ENCODE data around the gene PCLAF.
"Not testable (repeated sequence)": the region's sequence is repeated elsewhere in the genome, so short reads cannot be mapped to it uniquely, and the experiment has no call there.

The PCLAF gene

DNA sequence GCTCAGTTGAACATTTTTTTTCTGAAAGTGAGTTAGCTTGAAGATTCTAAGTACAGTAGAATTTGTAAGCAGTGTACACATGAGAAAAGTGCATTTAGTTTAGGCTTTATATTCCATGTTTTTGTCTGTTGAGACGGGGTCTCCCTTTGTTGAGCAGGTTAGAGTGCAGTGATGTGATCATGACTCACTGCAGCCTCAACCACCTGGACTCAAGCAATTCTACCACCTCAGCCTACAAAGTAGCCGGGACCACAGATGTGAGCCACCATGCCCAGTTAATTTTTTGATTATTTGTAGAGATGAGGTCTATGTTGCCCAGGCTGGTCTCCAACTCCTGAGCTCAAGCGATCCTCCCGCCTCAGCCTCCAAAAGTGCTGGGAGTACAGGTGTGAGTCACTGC, 20.0 kb downstream of the PCLAF start:
- DNase-seq (ENCODE audit: low spot score), result no peak

GRCh38 chr15:64356710-64357040, 24.6 kb downstream of the PCLAF start:
- no peak for DNase-seq (ENCODE audit: low spot score)

GRCh38 chr15:64355944-64356709, 25.1 kb downstream of the PCLAF start, which contains the start of gene CSNK1G1:
CSNK1G1 (minus strand) TSS chr15:64356173; CDS start chr15:64300499, 55,674 bp downstream.
- DNase-seq (ENCODE audit: low spot score), result peak; percentile 98

- DNase-seq (ENCODE audit: low spot score), result peak; percentile 10
These were observed 25.8 kb downstream of the PCLAF start for GRCh38 chr15:64355348-64355943.

- no peak for DNase-seq (ENCODE audit: low spot score)
These were observed 26.4 kb downstream of the PCLAF start for GRCh38 chr15:64354688-64355344.

DNA sequence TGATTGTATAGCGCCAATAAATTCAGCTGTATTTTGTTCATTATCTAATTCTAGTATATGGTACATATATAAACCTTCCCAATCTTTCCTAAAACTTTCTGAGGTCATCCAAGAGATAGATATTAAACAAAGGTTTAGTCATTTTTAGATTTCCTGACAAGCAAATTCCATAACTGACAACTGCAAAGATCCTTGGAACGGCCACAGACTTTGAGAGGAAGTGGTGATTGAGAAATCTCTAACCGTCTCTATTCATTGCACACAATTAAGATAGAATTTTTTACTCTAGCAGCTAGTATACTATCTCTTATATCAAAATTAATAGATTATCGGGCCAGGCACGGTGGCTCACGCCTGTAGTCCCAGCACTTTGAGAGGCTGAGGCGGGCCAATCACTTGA, 30.0 kb downstream of the PCLAF start:
- no peak for DNase-seq (ENCODE audit: low spot score)

DNA sequence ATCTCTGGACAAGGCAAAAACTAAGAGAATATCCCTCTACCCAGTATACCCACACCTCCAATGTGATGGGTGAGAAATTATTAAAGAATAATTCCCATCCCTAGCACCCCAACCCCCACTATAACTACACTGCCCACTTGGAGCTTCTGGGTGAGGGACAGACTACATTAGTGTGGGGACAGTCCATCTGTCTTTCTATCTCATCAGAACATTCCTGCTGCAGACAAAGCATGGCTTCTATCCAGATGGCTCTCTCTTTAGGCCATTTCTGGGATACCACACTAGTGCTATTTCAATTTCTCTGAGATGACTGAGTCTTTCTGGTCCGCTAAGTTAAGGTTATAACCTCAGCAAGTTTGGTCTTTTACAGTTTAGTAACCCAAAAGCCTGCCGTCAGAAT, 31.9 kb downstream of the PCLAF start:
- DNase-seq (ENCODE audit: low spot score), result no peak

DNA sequence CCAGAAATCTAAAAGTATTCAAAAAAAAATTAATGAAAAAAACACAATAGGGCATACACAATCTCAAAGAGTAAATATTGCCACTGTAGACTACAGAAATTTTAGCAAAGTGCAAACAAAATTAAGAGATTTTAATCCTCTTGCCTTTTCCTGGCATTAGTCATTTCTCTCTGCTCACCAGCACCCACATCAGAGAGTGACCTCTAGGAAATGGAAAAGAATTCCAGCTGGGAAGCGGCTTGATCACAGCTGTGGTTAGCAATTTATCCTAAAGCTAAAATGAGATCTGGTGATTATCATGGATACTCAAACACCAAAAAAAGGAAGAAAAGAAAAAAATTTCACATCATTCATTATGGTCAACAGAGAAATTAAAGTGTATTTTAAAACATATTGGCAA, 32.8 kb downstream of the PCLAF start:
- no peak for DNase-seq (ENCODE audit: low spot score)

- DNase-seq (ENCODE audit: low spot score), result not testable (repeated sequence)
These were observed 35.0 kb downstream of the PCLAF start for GRCh38 chr15:64346242-64346641.

DNA sequence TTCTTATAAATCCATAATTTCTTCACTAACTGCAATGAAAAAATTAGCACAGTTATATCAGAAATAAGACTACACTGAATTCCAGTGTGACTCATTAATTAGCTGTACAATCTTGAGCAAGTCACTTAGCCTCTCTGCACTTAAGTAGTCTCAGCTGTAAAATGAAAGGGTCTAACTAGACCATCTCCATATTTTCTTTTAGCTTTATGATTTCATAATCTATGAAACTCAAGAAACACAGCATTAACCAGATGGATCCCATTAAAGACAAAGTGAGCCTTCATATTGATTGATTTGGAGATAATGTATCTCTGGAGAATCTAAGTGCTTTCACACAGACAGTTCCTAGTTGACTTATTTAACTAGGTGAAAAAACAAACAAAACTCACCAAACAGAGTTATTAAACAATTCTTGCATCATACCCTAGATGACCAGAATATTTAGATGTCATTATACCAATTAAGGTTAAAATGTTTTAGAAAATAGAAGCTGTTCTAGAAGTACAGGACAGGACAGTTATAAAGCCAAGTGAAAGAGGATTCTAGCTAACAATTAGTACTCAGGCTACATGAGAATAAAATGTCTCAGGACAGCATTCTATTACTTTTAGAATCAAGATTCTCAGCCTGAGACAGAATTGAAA, 36.5 kb downstream of the PCLAF start:
- DNase-seq (ENCODE audit: low spot score), result no peak

DNA sequence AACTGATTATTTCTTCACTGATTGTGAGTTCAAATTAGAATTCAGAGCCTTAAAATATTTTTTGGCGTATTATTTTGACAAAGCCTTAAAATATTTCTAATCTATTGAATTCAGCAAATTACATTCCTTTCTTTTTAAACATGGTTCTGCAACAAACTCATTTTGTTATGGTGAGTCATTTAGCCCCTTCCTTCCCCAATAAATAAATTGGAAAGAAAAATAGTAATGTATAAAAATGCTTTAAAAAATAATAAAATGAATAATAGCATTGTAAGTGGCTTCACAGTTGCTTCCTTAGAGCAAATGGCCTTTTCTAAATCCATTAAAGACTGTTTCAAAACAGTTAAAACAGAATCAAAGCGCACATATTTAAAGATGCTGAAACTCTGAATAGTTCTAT, 37.4 kb downstream of the PCLAF start:
- no peak for DNase-seq (ENCODE audit: low spot score)

DNA sequence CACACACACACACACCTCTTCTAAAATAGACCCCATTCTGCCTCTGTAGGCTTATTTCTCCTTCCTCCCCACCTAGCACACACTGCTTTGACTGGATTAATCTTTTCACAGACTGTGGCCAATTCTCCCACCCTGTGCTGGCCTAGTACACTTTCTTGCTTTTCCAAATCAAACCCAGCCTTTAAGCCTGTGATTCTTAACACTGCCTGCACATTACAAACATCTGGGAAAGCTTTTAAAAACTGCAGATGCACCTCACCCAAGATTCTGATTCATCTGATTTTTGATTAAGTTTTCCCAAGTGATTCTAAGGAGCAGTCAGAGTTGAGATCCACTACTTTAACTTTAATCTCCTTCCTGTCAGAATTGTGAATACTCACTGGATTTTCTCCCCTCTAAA, 38.0 kb downstream of the PCLAF start:
- DNase-seq (ENCODE audit: low spot score), result no peak

DNA sequence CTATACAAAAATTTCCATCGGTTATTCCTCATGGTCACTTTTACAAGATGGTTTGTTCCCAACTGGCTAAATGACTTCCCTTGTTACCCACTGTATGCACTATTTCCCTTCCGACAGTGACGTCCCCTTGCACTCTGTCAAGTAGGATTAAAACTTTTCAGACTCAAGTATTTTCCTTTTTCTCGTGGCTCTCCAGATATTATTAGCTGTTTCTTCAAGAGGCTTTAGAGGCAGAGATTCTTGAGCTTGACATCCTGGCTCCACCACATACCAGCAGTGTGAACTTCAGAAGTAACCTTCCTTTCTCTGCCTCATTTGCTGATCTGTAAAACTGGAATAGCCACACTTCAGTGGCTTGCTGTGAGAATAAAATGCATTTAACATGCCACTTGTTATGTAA, 39.3 kb downstream of the PCLAF start:
- no peak for DNase-seq (ENCODE audit: low spot score)

- DNase-seq (ENCODE audit: low spot score), result no peak
These were observed 40.9 kb downstream of the PCLAF start for GRCh38 chr15:64340355-64340754.

- DNase-seq (ENCODE audit: low spot score), result no peak
These were observed 43.5 kb downstream of the PCLAF start for GRCh38 chr15:64337761-64338160.

- no peak for DNase-seq (ENCODE audit: low spot score)
These were observed 47.0 kb downstream of the PCLAF start for GRCh38 chr15:64333986-64334929.

DNA sequence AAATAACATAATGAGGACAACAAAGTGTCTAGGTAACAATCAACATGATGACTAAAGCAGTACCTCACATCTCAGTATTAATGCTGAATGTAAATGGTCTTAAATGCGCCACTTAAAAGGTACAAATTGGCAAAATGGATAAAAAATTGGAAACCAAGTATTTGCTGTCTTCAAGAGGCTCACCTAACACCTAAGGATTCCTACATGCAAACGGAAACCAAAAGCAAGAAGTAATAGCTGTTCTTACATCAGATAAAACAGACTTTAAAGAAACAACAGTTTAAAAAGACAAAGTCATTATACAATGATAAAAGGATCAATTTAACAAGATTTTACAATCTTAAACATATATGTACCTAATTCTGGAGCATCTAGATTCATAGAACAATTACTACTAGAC, 47.7 kb downstream of the PCLAF start:
- no peak for DNase-seq (ENCODE audit: low spot score)

- not testable (repeated sequence) for DNase-seq (ENCODE audit: low spot score)
These were observed 49.6 kb downstream of the PCLAF start for GRCh38 chr15:64331668-64332067.

GRCh38 chr15:64326975-64327374, 54.3 kb downstream of the PCLAF start:
- not testable (repeated sequence) for DNase-seq (ENCODE audit: low spot score)

DNA sequence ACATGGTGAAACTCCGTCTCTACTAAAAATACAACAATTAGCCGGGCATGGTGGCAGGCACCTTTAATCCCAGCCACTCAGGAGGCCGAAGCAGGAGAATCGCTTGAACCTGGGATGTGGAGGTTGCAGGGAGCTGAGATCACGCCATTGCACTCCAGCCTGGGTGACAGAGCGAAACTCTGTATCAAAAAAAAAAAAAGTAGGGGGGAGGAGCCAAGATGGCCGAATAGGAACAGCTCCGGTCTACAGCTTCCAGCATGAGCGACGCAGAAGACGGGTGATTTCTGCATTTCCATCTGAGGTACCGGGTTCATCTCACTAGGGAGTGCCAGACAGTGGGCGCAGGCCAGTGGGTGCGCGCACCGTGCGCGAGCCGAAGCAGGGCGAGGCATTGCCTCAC, 54.8 kb downstream of the PCLAF start:
- DNase-seq (ENCODE audit: low spot score), result not testable (repeated sequence)

DNA sequence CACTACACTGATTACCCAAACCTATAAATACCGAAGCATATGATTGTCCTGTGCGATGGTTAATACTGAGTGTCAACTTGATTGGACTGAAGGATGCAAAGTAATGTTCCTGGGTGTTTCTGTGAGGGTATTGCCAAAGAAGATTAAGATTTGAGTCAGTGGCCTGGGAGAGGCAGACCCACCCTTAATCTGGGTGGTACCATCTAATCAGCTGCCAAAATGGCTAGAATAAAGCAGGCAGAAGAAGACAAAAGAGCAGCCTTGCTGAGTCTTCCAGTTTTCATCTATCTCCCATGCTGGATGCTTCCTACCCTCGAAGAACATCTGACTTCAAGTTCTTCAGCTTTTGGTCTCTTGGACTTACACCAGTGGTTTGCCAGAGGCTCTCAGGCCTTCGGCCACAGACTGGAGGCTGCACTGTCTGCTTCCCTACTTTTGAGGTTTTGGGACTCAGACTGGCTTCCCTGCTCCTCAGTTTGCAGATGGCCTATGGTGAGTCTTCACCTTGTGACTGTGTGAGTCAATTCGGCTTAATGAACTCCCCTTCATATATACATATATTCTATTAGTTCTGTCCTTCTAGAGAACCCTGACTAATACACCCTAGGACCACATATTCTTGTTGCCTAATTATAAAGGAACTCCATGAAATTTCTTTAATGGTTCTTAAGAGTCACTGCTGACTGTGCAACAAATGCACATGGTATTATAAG, 56.9 kb downstream of the PCLAF start:
- no peak for DNase-seq (ENCODE audit: low spot score)
